Measurements from ENCODE around the gene KRTAP5-11. TPM values are rescaled to one million over a fixed set of nuclear protein-coding genes. Genes with fewer than 3 reads are reported as not detected.
A peak's percentile ranks its signal among the peaks of the same experiment; 100 is the strongest.
"Not testable (repeated sequence)": the region's sequence is repeated elsewhere in the genome, so short reads cannot be mapped to it uniquely, and the experiment has no call there.

Gene KRTAP5-11
- total RNA-seq, 1 experiment from 2014 or later: not detected

DNA sequence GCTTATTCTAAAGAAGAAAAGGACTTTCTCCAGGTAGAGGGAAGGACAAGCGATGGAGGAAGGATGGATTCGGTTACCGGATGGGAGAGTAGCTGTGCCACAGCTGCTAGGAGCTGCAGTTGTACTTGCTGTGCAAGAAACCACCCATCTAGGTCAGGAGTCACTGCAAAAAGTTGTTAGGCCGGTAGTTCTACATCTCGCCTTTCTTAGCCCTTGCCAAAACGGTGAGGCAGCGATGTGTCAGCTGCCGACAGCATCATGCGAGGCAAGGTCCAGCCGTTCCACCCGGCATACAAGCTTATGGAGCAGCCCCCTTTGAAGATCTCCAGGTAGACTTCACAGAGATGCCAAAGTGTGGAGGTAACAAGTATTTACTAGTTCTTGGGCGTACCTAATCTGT, 32.3 kb upstream of the KRTAP5-11 start:
- POLR2A ChIA-PET; RAD21 ChIA-PET (ENCODE audit: low non-redundant PET in 1 of 2, low total read pairs in 2 of 2, uncharacterized antibody in 2 of 2, unreplicated experiment in 2 of 2); H4K20me1 ChIP-seq (ENCODE audit: insufficient read depth); BruUV-seq (replicated peaks); H3K36me3 ChIP-seq (ENCODE audit: control insufficient read depth in 1 of 2, insufficient read depth in 2 of 2, low read length in 2 of 2); H3K9me3 ChIP-seq (ENCODE audit: control insufficient read depth in 1 of 2, insufficient read depth in 1 of 2, low read depth in 1 of 2, low read length in 2 of 2); intact Hi-C loops (cut with micrococcal nuclease); H3K27me3 ChIP-seq (ENCODE audit: insufficient read depth, low read length); H2AFZ ChIP-seq (ENCODE audit: low read depth, low read length, poor library complexity, severe bottlenecking); H3K79me2 ChIP-seq (ENCODE audit: insufficient read depth, low read length); H3K27ac ChIP-seq (ENCODE audit: low read depth, low read length); H3K9ac ChIP-seq (ENCODE audit: low read length); H3K9me2 ChIP-seq (ENCODE audit: insufficient read depth); CTCF ChIA-PET: not testable (repeated sequence)
- ATAC-seq (peak; percentile 47; the same call in 1 of the 2 replicates), DNase-seq (ENCODE audit: low read depth, low spot score) (peak; percentile 53)
- Histone ChIP-seq H3K4me2 (ENCODE audit: low read length) (peak overlapping the region; percentile 58), H3K4me3 (replicated peaks in 1 of 2; ENCODE audit: low read depth in 1 of 2, low read length in 2 of 2) (peak overlapping the region in 1 of 2 experiments; percentile 23; a peak in 1 of 4 replicates), H3K4me1 (ENCODE audit: control insufficient read depth in 1 of 2, insufficient read depth in 2 of 2, low read length in 2 of 2) (peaks cover 10 to 27% of the 10 kb centered on the region in 2 experiments)
- TF ChIP-seq, protein P1, sequence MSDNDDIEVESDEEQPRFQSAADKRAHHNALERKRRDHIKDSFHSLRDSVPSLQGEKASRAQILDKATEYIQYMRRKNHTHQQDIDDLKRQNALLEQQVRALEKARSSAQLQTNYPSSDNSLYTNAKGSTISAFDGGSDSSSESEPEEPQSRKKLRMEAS (IDR thresholded peaks at IDR 0.05): peak; percentile 62
- peak; percentile 37; the same call in 1 of the 2 replicates for TF ChIP-seq JUND (IDR thresholded peaks at IDR 0.05)
- TF ChIP-seq CBX3 (IDR thresholded peaks at IDR 0.05; ENCODE audit: low read depth): peak; percentile 60; the same call in 1 of the 2 replicates
- peak; percentile 73; the same call in 1 of the 2 replicates for TF ChIP-seq SP1 (IDR thresholded peaks at IDR 0.05; ENCODE audit: low read depth)

DNA sequence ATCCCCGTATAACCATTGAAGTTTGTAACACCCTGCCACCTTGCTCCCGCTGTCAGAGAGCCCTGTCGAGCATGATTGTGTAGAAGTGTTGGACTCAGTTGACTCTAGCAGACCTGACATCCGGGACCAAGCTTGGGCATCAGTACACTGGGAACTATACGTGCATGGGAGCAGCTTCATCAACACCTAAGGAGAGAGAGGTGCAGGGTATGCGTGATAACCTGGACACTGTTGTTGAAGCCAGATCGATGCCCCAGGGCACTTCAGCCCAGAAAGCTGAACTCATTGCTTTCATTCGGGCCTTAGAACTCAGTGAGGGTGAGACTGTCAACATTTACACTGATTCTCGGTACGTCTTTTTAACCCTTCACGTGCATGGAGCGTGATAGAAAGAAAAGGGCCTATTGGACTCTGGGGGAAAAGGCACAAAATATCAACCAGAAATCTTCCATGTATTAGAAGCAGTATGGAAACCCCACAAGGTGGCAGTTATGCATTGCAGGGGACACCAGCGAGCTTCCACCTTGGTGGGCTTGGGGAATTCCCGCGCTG, 31.8 kb upstream of the KRTAP5-11 start:
- intact Hi-C loops (cut with micrococcal nuclease); BruUV-seq (replicated peaks); H3K9me2 ChIP-seq (ENCODE audit: insufficient read depth); H2AFZ ChIP-seq (ENCODE audit: low read depth, low read length, poor library complexity, severe bottlenecking); DNase-seq (ENCODE audit: low read depth, low spot score); H3K27me3 ChIP-seq (ENCODE audit: insufficient read depth, low read length); H3K27ac ChIP-seq (ENCODE audit: low read depth, low read length); H3K9ac ChIP-seq (ENCODE audit: low read length); RAD21 ChIA-PET (ENCODE audit: low non-redundant PET in 1 of 2, low total read pairs in 2 of 2, uncharacterized antibody in 2 of 2, unreplicated experiment in 2 of 2); H4K20me1 ChIP-seq (ENCODE audit: insufficient read depth); H3K4me3 ChIP-seq (replicated peaks in 1 of 2; ENCODE audit: low read depth in 1 of 2, low read length in 2 of 2); H3K9me3 ChIP-seq (ENCODE audit: control insufficient read depth in 1 of 2, insufficient read depth in 1 of 2, low read depth in 1 of 2, low read length in 2 of 2); CTCF ChIA-PET; ATAC-seq; H3K79me2 ChIP-seq (ENCODE audit: insufficient read depth, low read length); H3K36me3 ChIP-seq (ENCODE audit: control insufficient read depth in 1 of 2, insufficient read depth in 2 of 2, low read length in 2 of 2); POLR2A ChIA-PET: not testable (repeated sequence)
- H3K4me2 ChIP-seq (ENCODE audit: low read length): peak overlapping the region; percentile 58
- H3K4me1 ChIP-seq (ENCODE audit: control insufficient read depth in 1 of 2, insufficient read depth in 2 of 2, low read length in 2 of 2): peaks cover 10 to 27% of the 10 kb centered on the region in 2 experiments

DNA sequence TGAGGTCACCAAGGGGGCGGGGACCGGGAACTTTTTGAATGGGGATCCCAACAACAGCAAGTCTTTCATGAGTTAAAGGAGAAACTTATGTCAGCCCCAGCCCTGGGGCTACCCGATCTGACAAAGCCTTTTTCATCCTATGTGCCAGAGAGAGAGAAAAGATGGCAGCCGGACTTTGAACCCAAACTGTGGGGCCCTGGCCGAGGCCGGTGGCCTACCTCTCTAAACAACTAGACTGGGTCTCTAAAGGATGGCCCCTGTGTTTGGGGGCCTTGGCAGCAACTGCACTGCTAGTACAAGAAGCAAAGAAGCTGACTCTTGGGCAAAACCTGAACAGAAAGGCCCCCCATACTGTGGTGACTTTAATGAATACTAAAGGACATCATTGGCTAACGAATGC, 31.3 kb upstream of the KRTAP5-11 start:
- H3K9ac ChIP-seq (ENCODE audit: low read length); H3K4me2 ChIP-seq (ENCODE audit: low read length); H4K20me1 ChIP-seq (ENCODE audit: insufficient read depth); RAD21 ChIA-PET (ENCODE audit: low non-redundant PET in 1 of 2, low total read pairs in 2 of 2, uncharacterized antibody in 2 of 2, unreplicated experiment in 2 of 2); CTCF ChIA-PET; H3K36me3 ChIP-seq (ENCODE audit: control insufficient read depth in 1 of 2, insufficient read depth in 2 of 2, low read length in 2 of 2); H3K9me3 ChIP-seq (ENCODE audit: control insufficient read depth in 1 of 2, insufficient read depth in 1 of 2, low read depth in 1 of 2, low read length in 2 of 2); BruUV-seq (replicated peaks); H3K27ac ChIP-seq (ENCODE audit: low read depth, low read length); H3K27me3 ChIP-seq (ENCODE audit: insufficient read depth, low read length); H2AFZ ChIP-seq (ENCODE audit: low read depth, low read length, poor library complexity, severe bottlenecking); POLR2A ChIA-PET; DNase-seq (ENCODE audit: low read depth, low spot score); ATAC-seq; H3K9me2 ChIP-seq (ENCODE audit: insufficient read depth); H3K4me3 ChIP-seq (replicated peaks in 1 of 2; ENCODE audit: low read depth in 1 of 2, low read length in 2 of 2); H3K79me2 ChIP-seq (ENCODE audit: insufficient read depth, low read length); intact Hi-C loops (cut with micrococcal nuclease): not testable (repeated sequence)
- H3K4me1 ChIP-seq (ENCODE audit: control insufficient read depth in 1 of 2, insufficient read depth in 2 of 2, low read length in 2 of 2): peaks cover 10 to 27% of the 10 kb centered on the region in 2 experiments

DNA sequence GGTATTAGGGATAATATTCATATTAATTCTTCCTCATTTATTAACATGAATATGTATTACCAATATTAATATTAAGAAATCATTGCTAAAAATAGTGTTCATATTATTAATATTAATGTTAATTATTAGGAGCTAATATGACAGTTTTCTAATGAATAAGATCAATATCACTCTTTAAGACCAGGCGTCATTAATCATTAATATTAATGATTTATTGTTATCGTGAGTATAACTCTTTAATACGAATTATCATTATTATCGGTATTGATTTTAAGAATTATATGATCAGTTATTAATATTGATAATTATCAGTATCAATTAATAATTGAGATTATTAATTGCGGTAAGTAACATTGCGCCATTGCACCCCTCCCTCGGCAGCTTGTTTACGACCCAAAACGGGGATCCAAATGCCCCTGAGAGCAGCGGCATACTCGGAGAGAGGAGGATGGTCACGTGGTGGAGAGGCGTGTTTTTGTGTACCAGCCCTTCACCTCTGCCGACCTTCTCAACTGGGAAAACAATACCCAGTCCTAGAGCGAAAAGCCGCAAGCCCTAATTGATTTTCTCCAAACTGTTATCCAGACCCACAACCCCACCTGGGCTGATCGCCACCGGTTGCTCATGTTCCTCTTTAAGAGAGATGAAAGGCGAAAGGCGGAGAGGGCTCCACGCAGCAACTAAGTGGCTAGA, 28.7 kb upstream of the KRTAP5-11 start:
- RAD21 ChIA-PET (ENCODE audit: low non-redundant PET in 1 of 2, low total read pairs in 2 of 2, uncharacterized antibody in 2 of 2, unreplicated experiment in 2 of 2): not testable (repeated sequence)

More for the DNA sequence above, 28.7 kb upstream of the KRTAP5-11 start:
- H3K4me3 ChIP-seq (replicated peaks in 1 of 2; ENCODE audit: low read depth in 1 of 2, low read length in 2 of 2); POLR2A ChIA-PET; DNase-seq (ENCODE audit: low read depth, low spot score); H3K9me2 ChIP-seq (ENCODE audit: insufficient read depth); H3K9ac ChIP-seq (ENCODE audit: low read length); CTCF ChIA-PET; H3K9me3 ChIP-seq (ENCODE audit: control insufficient read depth in 1 of 2, insufficient read depth in 1 of 2, low read depth in 1 of 2, low read length in 2 of 2); H3K4me2 ChIP-seq (ENCODE audit: low read length); BruUV-seq (replicated peaks); ATAC-seq; H2AFZ ChIP-seq (ENCODE audit: low read depth, low read length, poor library complexity, severe bottlenecking); H3K27ac ChIP-seq (ENCODE audit: low read depth, low read length); H3K79me2 ChIP-seq (ENCODE audit: insufficient read depth, low read length); H3K36me3 ChIP-seq (ENCODE audit: control insufficient read depth in 1 of 2, insufficient read depth in 2 of 2, low read length in 2 of 2); H4K20me1 ChIP-seq (ENCODE audit: insufficient read depth); H3K27me3 ChIP-seq (ENCODE audit: insufficient read depth, low read length); intact Hi-C loops (cut with micrococcal nuclease): not testable (repeated sequence)
- peaks cover 10 to 21% of the 10 kb centered on the region in 2 experiments for H3K4me1 ChIP-seq (ENCODE audit: control insufficient read depth in 1 of 2, insufficient read depth in 2 of 2, low read length in 2 of 2)

Measured in HCT116 (cell line).